ENCODE results near the gene SHISA9. TPM values are rescaled to one million over a fixed set of nuclear protein-coding genes. Genes with fewer than 3 reads are reported as not detected.

The SHISA9 gene
- total and polyA plus RNA-seq, 12 donors, result 0.04 to 0.96 (median 0.13) TPM; not detected in 3

- Histone ChIP-seq H3K4me3 (no peak overlapping the region), H3K27me3 (peaks cover 5 to 78% (median 54%) of the 10 kb centered on the region in 7 donors), H3K27ac (no peak overlapping the region), H3K4me1 (peaks cover 0 to 24% (median 5%) of the 10 kb centered on the region in 9 donors), H3K36me3 (no peaks in the 10 kb centered on the region), H3K9me3 (peaks cover 0 to 8% (median 0%) of the 10 kb centered on the region in 11 donors)
- TF ChIP-seq CTCF (IDR thresholded peaks at IDR 0.05), result no peak
- ATAC-seq (no peak), DNase-seq (no peak)
- intact Hi-C loops (cut with DNase I), result no loop called here
- 56 to 63% methylated on average over 5 of the region's 5 CpGs for WGBS, 2 donors
Measured at GRCh38 chr16:12906271-12906670, 4.9 kb downstream of the SHISA9 start.

GRCh38 chr16:12906765-12907516 is 5.5 kb downstream of the SHISA9 start:
- WGBS, 2 donors, result 85 to 86% methylated on average over 5 of the region's 5 CpGs
- intact Hi-C loops (cut with DNase I), result no loop called here
- ATAC-seq, result no peak

GRCh38 chr16:12907670-12908233 is 6.4 kb downstream of the SHISA9 start:
- Histone ChIP-seq H3K27ac (no peak overlapping the region), H3K4me1 (peaks cover 0 to 15% (median 5%) of the 10 kb centered on the region in 9 donors), H3K9me3 (peaks cover 0 to 8% (median 0%) of the 10 kb centered on the region in 11 donors), H3K4me3 (no peak overlapping the region), H3K27me3 (peaks cover 5 to 68% (median 40%) of the 10 kb centered on the region in 7 donors), H3K36me3 (no peaks in the 10 kb centered on the region)
- WGBS, 2 donors, result 48 to 49% methylated on average over 5 of the region's 5 CpGs
- intact Hi-C loops (cut with DNase I), result no loop called here
- DNase-seq (no peak), ATAC-seq (no peak)
- no peak for TF ChIP-seq CTCF (IDR thresholded peaks at IDR 0.05)

More at GRCh38 chr16:12906765-12907516, 5.5 kb downstream of the SHISA9 start:
- H3K27me3 ChIP-seq, result peaks cover 5 to 76% (median 48%) of the 10 kb centered on the region in 7 donors
- H3K9me3 ChIP-seq, result peaks cover 0 to 8% (median 0%) of the 10 kb centered on the region in 11 donors
- DNase-seq, result no peak
- no peak overlapping the region for H3K27ac ChIP-seq
- peaks cover 0 to 23% (median 5%) of the 10 kb centered on the region in 9 donors for H3K4me1 ChIP-seq
- no peak for TF ChIP-seq CTCF (IDR thresholded peaks at IDR 0.05)
- no peak overlapping the region for H3K4me3 ChIP-seq
- H3K36me3 ChIP-seq, result no peaks in the 10 kb centered on the region

- no peaks in the 10 kb centered on the region for H3K9me3 ChIP-seq
- ATAC-seq (no peak), DNase-seq (no peak)
- H3K4me1 ChIP-seq, result no peaks in the 10 kb centered on the region
- WGBS, 2 donors, result 60 to 66% methylated on average over 5 of the region's 5 CpGs
- H3K4me3 ChIP-seq, result no peak overlapping the region
- no peak overlapping the region for H3K27ac ChIP-seq
- H3K27me3 ChIP-seq, result peaks cover 0 to 34% (median 0%) of the 10 kb centered on the region in 7 donors
- intact Hi-C loops (cut with DNase I), result no loop called here
- no peak for TF ChIP-seq CTCF (IDR thresholded peaks at IDR 0.05)
- no peaks in the 10 kb centered on the region for H3K36me3 ChIP-seq
Measured at GRCh38 chr16:12917246-12917645, 15.8 kb downstream of the SHISA9 start.

All from heart right ventricle (tissue), 16 donors.